ENCODE measurements around the gene SMURF2. TPM values are rescaled to one million over a fixed set of nuclear protein-coding genes. Genes with fewer than 3 reads are reported as not detected.

SMURF2 gene
- total and polyA plus RNA-seq, 9 of the 15 experiments (the other 6 are each of a cell fraction or from before 2014, with no cell fraction given): 3.8 to 22.0 (median 14.8) TPM

GRCh38 chr17:64505340-64506200, 156.5 kb downstream of the SMURF2 start (continued):
- TF ChIP-seq ZBTB11 (CRISPR knock-in tag; IDR thresholded peaks at IDR 0.05): peak in 1 of 3 experiments; percentile 36; a peak in 1 of 6 replicates
- peak; percentile 97 for TF ChIP-seq EP400 (IDR thresholded peaks at IDR 0.05)
- TF ChIP-seq SIN3B (IDR thresholded peaks at IDR 0.05; ENCODE audit: low read depth): no peak
- peak in 1 of 2 experiments; percentile 64; a peak in 2 of 4 replicates for TF ChIP-seq NONO (IDR thresholded peaks at IDR 0.05; ENCODE audit: low read depth in 2 of 2, low read length in 1 of 2)
- peak; percentile 38 for TF ChIP-seq TEAD4 (IDR thresholded peaks at IDR 0.05; ENCODE audit: low read length)
- TF ChIP-seq TEAD4 (CRISPR knock-in tag; IDR thresholded peaks at IDR 0.05; ENCODE audit: borderline replicate concordance): no peak
- peak; percentile 18 for TF ChIP-seq SUPT5H (IDR thresholded peaks at IDR 0.05)
- no peak for TF ChIP-seq ZNF740 (CRISPR knock-in tag; IDR thresholded peaks at IDR 0.05)
- no peak for TF ChIP-seq ZNF740 (tag; IDR thresholded peaks at IDR 0.05)
- TF ChIP-seq ZFX (CRISPR knock-in tag; IDR thresholded peaks at IDR 0.05): no peak; the same call in 1 of the 2 replicates
- peak; percentile 45; the same call in 1 of the 2 replicates for TF ChIP-seq XRCC5 (IDR thresholded peaks at IDR 0.05; ENCODE audit: low read depth, low read length)
- peak; percentile 11; the same call in 1 of the 2 replicates for TF ChIP-seq L3MBTL2 (IDR thresholded peaks at IDR 0.05)
- TF ChIP-seq GATAD2A (IDR thresholded peaks at IDR 0.05): no peak
- TF ChIP-seq PRPF4 (IDR thresholded peaks at IDR 0.05; ENCODE audit: insufficient read depth, low read depth, low read length, poor library complexity, severe bottlenecking): peak; percentile 93
- 0 out of 2 replicates have a peak, but pooled peaks have one; percentile 8 for TF ChIP-seq E2F5 (CRISPR knock-in tag; IDR thresholded peaks at IDR 0.05)
- TF ChIP-seq ZNF197 (CRISPR knock-in tag; IDR thresholded peaks at IDR 0.05; ENCODE audit: low read depth): no peak
- TF ChIP-seq TEAD1 (CRISPR knock-in tag; IDR thresholded peaks at IDR 0.05): peak; percentile 4 to 80; a peak in 3 of 4 replicates
- TF ChIP-seq ATF6 (CRISPR knock-in tag; IDR thresholded peaks at IDR 0.05): 0 out of 2 replicates have a peak, but pooled peaks have one; percentile 55
- no peak for TF ChIP-seq SMC3 (conservative IDR thresholded peaks at IDR 0.05; ENCODE audit: insufficient read depth, low read depth, low read length)

Measured in K562 (cell line).